A549 (cell line): ENCODE results near the gene SLC10A7.

ENCODE experiments used
- CTCF ChIP-seq: fragments of >200 bp; sonication (Bioruptor Twin); formaldehyde crosslinking; IDR thresholded peaks from 3 replicates; pipeline ENCODE4 v1.5.1; 2016
- EHMT2 ChIP-seq: fragments of 200-600 bp; sonication (generic); IDR thresholded peaks from 2 replicates; pipeline ENCODE4 v1.6.1; 2016; ENCODE audit warnings: antibody characterized with exemption, low read depth, mild to moderate bottlenecking, moderate library complexity
- EP300 ChIP-seq, 2 experiments: fragments of >200 bp; sonication (Bioruptor Twin); formaldehyde crosslinking; IDR thresholded peaks; 2 replicates in 1 of 2; 3 replicates in 1 of 2; pipeline ENCODE4 v1.6.1; 2016 to 2017
- FOSL2 ChIP-seq, 2 experiments: fragments of 450-650 bp in 1 of 2; fragments of >200 bp in 1 of 2; sonication (Bioruptor Twin) in 1 of 2; formaldehyde crosslinking; IDR thresholded peaks; 2 replicates each; pipeline versions ENCODE4 v1.5.0 to v1.6.1; 2016 to 2020; ENCODE audit warnings: mild to moderate bottlenecking in 1 of 2, moderate library complexity in 1 of 2
- JUN ChIP-seq, 2 experiments: fragments of >200 bp; sonication (Bioruptor Twin); formaldehyde crosslinking; IDR thresholded peaks; 2 replicates in 1 of 2; 3 replicates in 1 of 2; pipeline ENCODE4 v1.6.1; 2016 to 2017
- JUNB ChIP-seq: fragments of >200 bp; sonication (Bioruptor Twin); formaldehyde crosslinking; IDR thresholded peaks from 2 replicates; pipeline ENCODE4 v1.6.1; 2016
- KDM1A ChIP-seq: fragments of 200-600 bp; sonication (generic); IDR thresholded peaks from 2 replicates; pipeline ENCODE4 v1.6.1; 2016; ENCODE audit warnings: low read depth, mild to moderate bottlenecking
- MYC ChIP-seq: IDR thresholded peaks from 2 replicates; pipeline ENCODE4 v1.6.1; 2012; ENCODE audit warnings: mild to moderate bottlenecking, inconsistent platforms, low read length, improper control_type of control experiment, borderline replicate concordance
- POLR2A ChIP-seq: IDR thresholded peaks from 2 replicates; pipeline ENCODE4 v1.6.1; 2012; ENCODE audit warnings: mild to moderate bottlenecking, low read length
- USF2 ChIP-seq: fragments of 450-650 bp; IDR thresholded peaks from 2 replicates; pipeline ENCODE4 v1.6.1; 2014; ENCODE audit warnings: antibody characterized with exemption

- TF ChIP-seq CTCF: no peak
- no peak for TF ChIP-seq POLR2A
- no peak for TF ChIP-seq FOSL2 (IDR thresholded peaks at IDR 0.05)
- TF ChIP-seq FOSL2 (CRISPR knock-in tag; IDR thresholded peaks at IDR 0.05): no peak
- TF ChIP-seq JUNB: no peak
- no peak for TF ChIP-seq USF2
- no peak for TF ChIP-seq MYC
- TF ChIP-seq JUN (IDR thresholded peaks at IDR 0.05): no peak
- no peak for TF ChIP-seq KDM1A
- no peak for TF ChIP-seq EHMT2
- no peak for TF ChIP-seq EP300 (IDR thresholded peaks at IDR 0.05)
Observed at GRCh38 chr4:146371812-146372211, 149.9 kb downstream of the SLC10A7 start.
